ENCODE measurements around the gene GNAI1.

DNA sequence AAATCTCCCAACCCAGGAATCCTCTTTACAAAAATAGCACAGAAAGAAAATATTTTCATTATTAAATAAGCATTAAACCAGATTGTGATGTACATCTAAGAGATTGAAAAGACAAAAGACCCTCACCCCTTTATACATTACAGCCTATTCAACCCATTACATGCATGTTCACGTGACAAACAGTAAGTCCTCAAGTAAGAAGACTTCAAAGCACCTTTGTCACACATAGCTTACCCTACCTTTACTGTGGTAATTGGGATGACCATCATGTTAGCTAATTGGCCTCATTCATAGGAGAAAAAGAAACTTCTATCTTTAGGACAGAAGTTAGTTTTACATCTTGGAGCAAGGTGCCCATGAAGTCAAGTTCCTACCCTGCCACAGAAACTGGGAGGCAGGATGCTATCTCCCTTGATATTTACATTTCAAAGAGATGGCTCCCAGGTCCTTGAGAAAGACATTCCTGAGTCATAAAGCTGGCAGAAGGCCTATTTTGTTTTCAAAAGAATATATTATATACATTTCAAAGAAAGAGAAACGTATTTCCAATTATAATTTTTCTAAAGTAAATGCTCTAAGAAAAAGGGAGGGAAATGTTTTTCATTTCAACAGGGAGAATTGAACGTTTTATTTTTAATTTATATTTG, 48.1 kb downstream of the GNAI1 start:
- TF ChIP-seq CTCF (IDR thresholded peaks at IDR 0.05), result no peak
- TF ChIP-seq POLR2A (IDR thresholded peaks at IDR 0.05), result no peak

Measured in right lobe of liver (tissue), 4 donors.